Thoracic aorta (tissue), 2 donors: ENCODE results near the gene PLEKHG3. TPM values are rescaled to one million over a fixed set of nuclear protein-coding genes. Genes with fewer than 3 reads are reported as not detected.

Source experiments
- ATAC-seq: fragments of 150-250 bp; one replicate; pipeline ENCODE4 v1.8.0; 2017; ENCODE audit warnings: low read depth; ENCODE audit not compliant: insufficient number of reproducible peaks, low FRiP score
- DNase-seq: peaks from one replicate; pipeline ENCODE4 v3.0.0-alpha.2; 2020; ENCODE audit warnings: low spot score
- H3K27ac ChIP-seq, 2 donors: fragments of 200-600 bp; sonication (generic); 1 replicate in 1 of 2; 2 replicates in 1 of 2; pipeline ENCODE4 v1.5.1; 2016; ENCODE audit warnings: mild to moderate bottlenecking in 2 of 2, moderate library complexity in 2 of 2
- H3K27me3 ChIP-seq: fragments of 200-600 bp; sonication (generic); replicated peaks from 2 replicates; pipeline ENCODE4 v1.6.0; 2016; ENCODE audit warnings: mild to moderate bottlenecking; ENCODE audit not compliant: insufficient read depth
- H3K36me3 ChIP-seq: fragments of 200-600 bp; sonication (generic); one replicate; pipeline ENCODE4 v1.5.1; 2016
- H3K4me1 ChIP-seq, 2 donors: fragments of 200-600 bp; sonication (generic); 1 replicate in 1 of 2; 2 replicates in 1 of 2; pipeline versions ENCODE4 v1.5.1 to v1.6.0; 2016; ENCODE audit warnings: low read depth in 2 of 2, mild to moderate bottlenecking in 1 of 2; ENCODE audit not compliant: control insufficient read depth in 1 of 2
- H3K4me3 ChIP-seq: fragments of 200-600 bp; sonication (generic); 2 replicates; pipeline ENCODE4 v1.5.1; 2016; ENCODE audit warnings: mild to moderate bottlenecking
- H3K9me3 ChIP-seq: fragments of 200-600 bp; sonication (generic); 2 replicates; pipeline ENCODE4 v1.5.1; 2016
- CTCF ChIP-seq: fragments of 200-600 bp; sonication (generic); IDR thresholded peaks from one replicate; pipeline ENCODE4 v1.5.1; 2019; ENCODE audit warnings: antibody characterized with exemption
- total RNA-seq, 2 donors: library from RNA; depleted of rRNA; stranded (reverse); fragments of >200 nt; gene quantifications; one replicate each; pipeline versions ENCODE4 v1.1.0 to v1.2.3, GENCODE V29; 2016

PLEKHG3 gene
- total RNA-seq, 2 donors from 2014 or later = 63.2 to 71.5 TPM

- Histone ChIP-seq H3K9me3 (no peaks in the 10 kb centered on the region), H3K27me3 (no peaks in the 10 kb centered on the region), H3K36me3 (no peaks in the 10 kb centered on the region), H3K4me1 (peaks cover 29 to 80% of the 10 kb centered on the region in 2 donors), H3K4me3 (no peak overlapping the region), H3K27ac (no peak overlapping the region)
- ATAC-seq (no peak), DNase-seq (no peak)
- peak; percentile 63 for TF ChIP-seq CTCF
These were observed 56.0 kb downstream of the PLEKHG3 start for GRCh38 chr14:64760146-64760755.

- no peaks in the 10 kb centered on the region for H3K36me3 ChIP-seq
- ATAC-seq (no peak), DNase-seq (no peak)
- TF ChIP-seq CTCF = no peak
- peak overlapping the region in 1 of 2 donors; percentile 75 for H3K27ac ChIP-seq
- peaks cover 29 to 80% of the 10 kb centered on the region in 2 donors for H3K4me1 ChIP-seq
- no peak overlapping the region for H3K4me3 ChIP-seq
- no peaks in the 10 kb centered on the region for H3K9me3 ChIP-seq
- no peaks in the 10 kb centered on the region for H3K27me3 ChIP-seq
These were observed 56.7 kb downstream of the PLEKHG3 start for GRCh38 chr14:64760916-64761315.

GRCh38 chr14:64761441-64762043 is 57.3 kb downstream of the PLEKHG3 start:
- no peak for DNase-seq
- H3K27ac ChIP-seq = peak overlapping the region; percentile 75 to 78
- peaks cover 29 to 80% of the 10 kb centered on the region in 2 donors for H3K4me1 ChIP-seq
- no peaks in the 10 kb centered on the region for H3K27me3 ChIP-seq
- TF ChIP-seq CTCF = no peak
- ATAC-seq = no peak
- H3K4me3 ChIP-seq = no peak overlapping the region
- H3K36me3 ChIP-seq = no peaks in the 10 kb centered on the region
- no peaks in the 10 kb centered on the region for H3K9me3 ChIP-seq

GRCh38 chr14:64762044-64763034 is 58.1 kb downstream of the PLEKHG3 start:
- Histone ChIP-seq H3K27me3 (no peaks in the 10 kb centered on the region), H3K9me3 (no peaks in the 10 kb centered on the region), H3K27ac (peak overlapping the region; percentile 75 to 78), H3K36me3 (no peaks in the 10 kb centered on the region), H3K4me1 (peaks cover 27 to 72% of the 10 kb centered on the region in 2 donors), H3K4me3 (peak overlapping the region; percentile 47)
- ATAC-seq (no peak), DNase-seq (no peak)
- TF ChIP-seq CTCF = no peak
